Activated CD4-positive, CD25-positive, alpha-beta regulatory T cell treated with anti-CD3 and anti-CD28 coated beads, Interleukin-2, amount 50 U/mL, for 24 hours (primary cell): Measurements from ENCODE around the gene C1orf122.

ENCODE experiments used
- ATAC-seq, 2 donors: fragments of 150-1000 bp; cut with Tn5 transposase; one replicate each; pipeline ENCODE4 v1.10.0; 2021; ENCODE audit warnings: mild to moderate bottlenecking in 1 of 2, moderate library complexity in 1 of 2

Gene C1orf122

DNA sequence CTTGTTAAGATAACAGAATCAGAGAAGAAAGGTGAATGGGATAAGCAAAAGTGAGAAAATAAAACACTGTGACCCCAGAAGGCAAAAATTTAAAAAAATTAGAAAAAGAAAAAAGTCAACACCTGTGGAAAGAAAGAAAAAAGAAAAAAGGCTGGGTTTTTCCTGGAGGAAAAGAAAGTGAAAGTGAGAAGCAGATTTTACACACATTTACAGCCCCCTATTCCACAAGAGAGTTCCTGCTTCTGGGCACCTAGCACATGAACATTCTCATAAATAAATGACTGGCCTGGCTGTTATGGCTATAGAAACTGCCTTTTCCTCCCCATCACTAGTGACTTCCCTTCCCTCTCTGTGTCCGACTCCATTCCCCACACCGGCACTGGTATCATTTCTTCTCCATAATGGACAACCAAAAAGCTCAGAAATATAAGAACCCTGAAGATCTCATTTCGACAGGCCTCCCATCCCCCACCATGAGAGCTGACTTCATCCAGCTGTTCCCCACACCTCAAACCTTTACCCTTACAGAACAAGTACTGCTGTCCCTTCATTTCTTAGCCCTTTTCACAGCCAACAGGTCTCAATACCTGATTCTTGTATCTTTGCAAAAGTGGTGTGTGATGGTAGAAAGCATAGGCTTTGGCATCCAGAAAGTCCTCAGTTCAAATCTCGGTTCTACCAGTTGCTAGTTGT lies 39.2 kb downstream of the C1orf122 start:
- ATAC-seq = no peak

DNA sequence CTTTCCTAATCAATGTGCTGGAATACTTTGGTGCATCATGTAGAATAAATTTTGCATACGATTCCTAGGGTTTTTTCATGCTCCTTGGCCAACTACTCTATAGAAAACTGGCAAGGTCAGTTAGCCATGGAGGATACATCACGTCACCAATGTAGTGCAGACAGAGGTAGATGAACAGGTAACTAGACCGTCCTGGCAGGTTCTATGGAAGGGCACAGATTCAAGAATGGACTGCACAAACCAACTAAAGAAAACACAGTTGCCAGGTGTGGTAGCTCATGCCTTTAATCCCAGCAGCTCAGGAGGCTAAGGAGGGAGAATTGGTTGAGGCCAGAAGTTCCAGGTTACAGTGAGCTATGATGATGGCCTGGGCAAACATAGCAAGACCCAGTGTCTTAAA lies 41.9 kb downstream of the C1orf122 start:
- no peak for ATAC-seq

DNA sequence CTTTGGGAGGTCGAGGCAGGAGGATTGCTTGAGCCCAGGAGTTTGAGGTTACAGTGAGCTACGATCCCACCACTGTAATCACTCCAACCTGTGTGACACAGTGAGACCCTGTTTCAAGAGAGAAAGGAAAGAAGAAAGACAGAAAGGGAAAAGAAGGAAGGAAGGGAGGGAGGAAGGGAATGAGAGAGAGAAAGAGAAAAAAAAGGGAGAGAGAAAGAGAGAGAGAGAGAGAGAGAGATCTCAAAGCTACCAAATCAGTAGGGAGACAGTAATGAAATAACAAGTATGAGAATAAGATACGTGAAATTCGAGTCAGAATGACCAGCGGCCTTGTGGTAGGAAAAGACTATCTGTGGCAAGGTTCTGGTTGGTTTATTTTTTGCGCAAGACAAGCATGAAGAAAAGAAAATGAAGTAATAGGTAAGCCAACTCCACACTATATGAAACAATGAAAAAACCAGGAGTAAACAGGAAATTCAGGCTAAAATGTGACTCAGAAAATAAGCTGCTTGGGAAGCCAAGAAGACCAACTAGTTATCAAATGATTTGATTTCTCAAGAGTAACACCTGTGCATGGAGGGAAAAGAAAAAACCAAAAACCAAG lies 42.9 kb downstream of the C1orf122 start:
- ATAC-seq = no peak

DNA sequence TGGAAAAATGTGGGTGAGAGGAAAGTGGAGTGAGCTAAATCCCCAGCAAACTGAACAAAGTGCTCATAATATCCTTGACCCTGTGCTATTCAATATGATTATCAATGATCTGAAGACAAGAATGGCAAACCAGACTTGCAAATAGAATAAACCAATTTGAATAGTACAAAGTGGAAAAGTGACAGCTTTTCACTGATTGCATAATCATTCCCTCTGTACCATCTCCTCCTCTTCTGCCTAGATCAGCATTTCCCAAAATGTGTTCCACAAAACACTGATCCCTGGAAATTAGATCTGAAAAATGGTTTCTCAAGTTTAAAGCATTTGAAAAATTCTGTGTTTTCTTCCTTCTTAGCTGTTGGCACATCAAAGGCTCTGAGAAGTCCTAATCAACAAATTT lies 43.7 kb downstream of the C1orf122 start:
- ATAC-seq = no peak

DNA sequence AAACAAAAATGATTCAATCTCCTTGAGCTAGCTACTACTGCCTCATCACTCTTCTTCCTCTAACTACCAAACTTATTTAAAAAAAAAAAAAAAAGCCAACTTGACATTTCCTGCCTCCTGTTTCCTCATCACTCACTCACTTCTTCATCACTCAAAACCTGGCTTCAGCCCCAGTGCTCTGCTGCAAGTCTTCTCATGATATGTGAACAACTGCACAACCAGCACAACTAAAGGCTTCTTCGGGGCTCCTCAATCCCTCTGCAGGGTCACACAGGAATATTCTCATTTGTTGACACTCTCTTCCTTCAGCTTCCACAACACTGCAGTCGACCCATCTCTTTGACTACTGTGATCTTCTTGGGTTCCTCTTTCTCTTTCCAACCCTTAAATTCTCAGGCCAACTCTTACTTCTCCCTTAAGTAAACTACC lies 44.2 kb downstream of the C1orf122 start:
- no peak for ATAC-seq

DNA sequence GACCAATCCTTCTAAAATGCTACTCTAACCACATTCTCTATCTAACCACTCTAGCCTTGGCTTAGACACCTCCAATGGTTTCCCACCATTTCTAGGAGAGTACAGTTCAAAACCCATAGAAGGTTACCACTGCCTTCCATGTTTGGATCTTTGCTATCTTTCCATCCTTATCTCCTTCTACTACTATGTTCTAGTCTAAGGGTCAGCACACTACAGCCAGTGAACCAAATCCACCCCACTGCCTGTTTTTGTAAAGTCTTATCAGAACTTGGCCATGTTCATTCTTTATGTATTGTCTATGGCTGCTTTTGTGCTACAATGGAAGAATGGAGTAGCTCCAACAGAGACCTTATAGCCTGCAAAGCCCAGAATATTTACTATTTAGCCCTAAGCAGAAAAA lies 45.6 kb downstream of the C1orf122 start:
- ATAC-seq = no peak

DNA sequence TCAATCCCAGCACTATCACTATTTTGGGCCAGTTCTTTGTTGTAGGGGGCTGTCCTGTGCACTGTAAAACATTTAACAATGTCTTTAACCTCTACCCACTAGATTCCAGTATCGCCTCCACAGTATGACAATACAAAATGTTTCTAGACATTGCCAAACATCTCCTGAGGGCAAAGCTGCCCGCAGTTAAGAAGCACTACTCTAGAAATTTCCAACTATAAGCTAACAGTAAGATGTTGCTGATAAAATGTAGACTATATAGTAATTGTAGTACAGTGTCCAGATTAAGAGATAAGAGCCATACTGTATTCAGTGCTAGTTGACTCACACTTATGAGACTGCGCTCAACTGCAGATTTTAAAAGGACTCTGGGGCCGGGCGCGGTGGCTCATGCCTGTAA lies 46.8 kb downstream of the C1orf122 start:
- peak in 1 of 2 donors; percentile 2 for ATAC-seq
